ENCODE results near the gene TIMM8A. TPM values are rescaled to one million over a fixed set of nuclear protein-coding genes. Genes with fewer than 3 reads are reported as not detected.

The TIMM8A gene
- total and polyA plus RNA-seq, 2 experiments from 2014 or later = 1.9 to 18.5 TPM

DNA sequence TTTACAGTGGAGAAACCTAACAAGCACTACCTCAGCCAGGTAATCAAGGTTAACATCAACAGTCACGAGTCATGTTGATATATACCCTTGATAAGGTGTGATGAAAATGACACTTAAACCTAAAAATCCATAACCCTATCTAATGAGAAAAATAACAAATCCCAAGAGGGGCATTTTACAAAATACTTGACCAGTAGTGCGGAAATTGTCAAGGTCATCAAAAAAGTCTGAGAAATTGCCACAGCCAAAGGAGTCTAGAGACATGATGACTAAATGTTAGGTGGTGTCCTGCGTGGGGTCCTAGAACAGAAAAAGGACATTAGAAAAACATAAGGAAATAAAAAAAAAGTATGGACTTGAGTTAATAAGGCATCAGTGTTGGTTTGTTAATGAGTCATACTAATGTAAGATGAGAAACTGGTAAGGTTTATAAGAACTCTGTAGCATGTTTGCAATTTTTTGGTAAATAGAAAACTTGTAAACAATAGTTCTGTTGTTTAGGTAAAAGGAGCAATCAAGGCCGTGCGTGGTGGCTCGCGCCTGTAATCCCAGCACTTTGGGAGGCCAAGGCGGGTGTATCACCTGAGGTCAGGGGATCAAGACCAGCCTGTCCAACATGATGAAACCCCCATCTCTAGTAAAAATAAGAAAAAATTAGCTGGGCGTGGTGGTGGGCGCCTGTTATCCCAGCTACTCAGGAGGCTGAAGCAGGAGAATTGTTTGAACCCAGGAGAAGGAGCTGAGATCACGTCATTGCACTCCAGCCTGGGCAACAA lies 45.2 kb upstream of the TIMM8A start:
- H3K4me1 ChIP-seq (ENCODE audit: insufficient read depth) = peaks cover 13% of the 10 kb centered on the region; the same call in 1 of the 2 replicates
- no peaks in the 10 kb centered on the region for H3K9me3 ChIP-seq (ENCODE audit: low read depth)
- H3K79me2 ChIP-seq (ENCODE audit: insufficient read depth) = peaks cover 30% of the 10 kb centered on the region
- H3K9me2 ChIP-seq (ENCODE audit: insufficient read depth) = no peaks in the 10 kb centered on the region
- no peak overlapping the region for H2AFZ ChIP-seq
- H4K20me1 ChIP-seq (ENCODE audit: insufficient read depth) = no peaks in the 10 kb centered on the region
- DNase-seq = no peak
- H3F3A ChIP-seq (ENCODE audit: insufficient read depth) = peaks cover 58% of the 10 kb centered on the region
- peak overlapping the region; percentile 15; the same call in 1 of the 2 replicates for H3K27ac ChIP-seq
- H3K4me3 ChIP-seq = 0 out of 2 replicates have a peak overlapping the region, but pooled peaks have one; percentile 85
- in situ Hi-C loops (cut with MboI) = no loop called here
- H3K27me3 ChIP-seq (replicated peaks; ENCODE audit: insufficient read depth) = no peaks in the 10 kb centered on the region
- no peak overlapping the region for H3K4me2 ChIP-seq (ENCODE audit: unreplicated experiment)
- WGBS, 2 experiments (ENCODE audit: low coverage in 1 of 2, low lambda C conversion rate in 2 of 2, missing lambda C conversion rate in 2 of 2) = 90% methylated on average over 11 of the region's 11 CpGs
- peaks cover 13% of the 10 kb centered on the region for H3K36me3 ChIP-seq (ENCODE audit: low read depth)
- no peak for TF ChIP-seq EZH2 (IDR thresholded peaks at IDR 0.05; ENCODE audit: insufficient read depth, poor library complexity, severe bottlenecking)
- TF ChIP-seq EZH2phosphoT487 (IDR thresholded peaks at IDR 0.05; ENCODE audit: insufficient read depth, low read depth) = no peak
- no peak overlapping the region for H3K9ac ChIP-seq

DNA sequence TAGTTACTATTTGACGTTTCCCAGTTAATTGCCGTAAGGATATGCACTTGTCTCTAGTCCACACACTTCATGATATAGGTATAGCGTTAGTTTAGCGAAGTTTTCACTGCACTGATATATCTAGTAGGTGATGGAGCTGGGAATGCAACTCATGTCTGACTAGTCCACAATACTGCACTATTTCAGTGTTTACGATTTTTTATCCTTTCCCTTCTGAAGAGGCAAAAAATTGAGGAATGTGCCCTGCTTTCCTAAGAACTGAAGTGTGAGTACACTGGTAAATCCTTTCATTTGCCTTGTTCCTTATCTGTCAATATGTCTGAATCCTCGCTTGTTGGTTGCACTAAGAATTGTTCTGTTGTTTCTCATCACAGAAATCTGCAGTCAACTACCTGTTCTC lies 43.3 kb upstream of the TIMM8A start:
- H3K4me1 ChIP-seq (ENCODE audit: insufficient read depth) = peaks cover 13% of the 10 kb centered on the region; the same call in 1 of the 2 replicates
- H3K36me3 ChIP-seq (ENCODE audit: low read depth) = peaks cover 13% of the 10 kb centered on the region
- H3K27me3 ChIP-seq (replicated peaks; ENCODE audit: insufficient read depth) = no peaks in the 10 kb centered on the region
- WGBS, 2 experiments (ENCODE audit: low coverage in 1 of 2, low lambda C conversion rate in 2 of 2, missing lambda C conversion rate in 2 of 2) = 29 to 37% methylated on average over 5 to 6 of the region's 6 CpGs
- TF ChIP-seq EZH2phosphoT487 (IDR thresholded peaks at IDR 0.05; ENCODE audit: insufficient read depth, low read depth) (no peak), EZH2 (IDR thresholded peaks at IDR 0.05; ENCODE audit: insufficient read depth, poor library complexity, severe bottlenecking) (no peak)
- peaks cover 30% of the 10 kb centered on the region for H3K79me2 ChIP-seq (ENCODE audit: insufficient read depth)
- H3K27ac ChIP-seq = peak overlapping the region; percentile 73
- H3F3A ChIP-seq (ENCODE audit: insufficient read depth) = peaks cover 53% of the 10 kb centered on the region
- H3K9me3 ChIP-seq (ENCODE audit: low read depth) = no peaks in the 10 kb centered on the region
- no peak for DNase-seq
- in situ Hi-C loops (cut with MboI) = no loop called here
- H3K4me3 ChIP-seq = peak overlapping the region; percentile 85
- peak overlapping the region; percentile 94 for H3K9ac ChIP-seq
- no peak overlapping the region for H2AFZ ChIP-seq
- H3K9me2 ChIP-seq (ENCODE audit: insufficient read depth) = no peaks in the 10 kb centered on the region
- peak overlapping the region; percentile 92 for H3K4me2 ChIP-seq (ENCODE audit: unreplicated experiment)
- H4K20me1 ChIP-seq (ENCODE audit: insufficient read depth) = no peaks in the 10 kb centered on the region

DNA sequence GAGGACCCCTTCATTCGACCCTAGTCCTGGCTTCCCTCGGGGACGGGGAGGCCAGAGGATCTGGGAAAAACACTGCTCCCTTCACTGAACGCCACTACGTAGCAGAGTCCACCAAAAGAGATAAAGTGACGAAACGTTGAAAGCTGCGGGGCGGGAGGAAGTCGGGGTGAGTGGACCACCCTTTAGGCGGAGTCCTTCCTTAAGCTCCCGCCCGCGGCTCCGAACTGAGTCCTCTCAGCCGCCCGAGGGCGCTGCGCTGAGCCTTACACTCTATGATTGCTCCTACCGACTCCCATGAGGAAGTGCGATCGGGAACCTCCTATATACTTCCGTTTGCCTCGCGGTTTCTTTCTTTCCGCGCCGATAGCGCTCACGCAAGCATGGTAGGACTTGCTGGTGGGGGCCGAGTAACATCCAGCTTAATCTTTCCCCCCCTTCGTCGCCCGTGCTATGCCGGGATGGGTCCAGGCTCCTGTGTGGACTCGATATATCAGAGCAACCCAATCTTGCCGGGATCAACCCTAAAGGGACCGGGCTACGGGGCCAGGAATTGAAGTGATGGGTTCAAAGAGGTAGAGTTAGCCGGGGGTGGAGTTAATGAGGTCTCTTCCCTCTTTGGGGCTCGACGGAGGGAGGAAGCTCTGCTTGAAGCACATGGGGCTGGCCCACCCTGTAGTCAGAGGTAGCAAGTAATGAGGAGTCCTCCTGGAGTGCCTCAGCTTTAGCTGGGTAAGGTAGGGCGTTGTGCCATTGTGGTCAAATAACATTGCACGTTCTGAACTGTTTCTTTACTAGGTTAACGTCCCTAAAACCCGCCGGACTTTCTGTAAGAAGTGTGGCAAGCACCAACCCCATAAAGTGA lies 42.4 kb upstream of the TIMM8A start, which contains the start of gene RPL36A:
TSS of gene RPL36A (plus strand) at position 348 of the 862 bp plus-strand sequence. CDS start at position 381, 33 bp downstream.
- TF ChIP-seq EZH2 (IDR thresholded peaks at IDR 0.05; ENCODE audit: insufficient read depth, poor library complexity, severe bottlenecking) (no peak), EZH2phosphoT487 (IDR thresholded peaks at IDR 0.05; ENCODE audit: insufficient read depth, low read depth) (no peak)
- Histone ChIP-seq H3K9ac (peak within 1 kb of the TSS; percentile 94), H3K4me3 (peak within 1 kb of the TSS; percentile 85), H3K4me2 (ENCODE audit: unreplicated experiment) (peak within 1 kb of the TSS; percentile 93), H3K9me2 (ENCODE audit: insufficient read depth) (no peaks in the 10 kb centered on the region), H2AFZ (peak within 1 kb of the TSS; percentile 99), H3K27me3 (replicated peaks; ENCODE audit: insufficient read depth) (no peaks in the 10 kb centered on the region), H4K20me1 (ENCODE audit: insufficient read depth) (no peaks in the 10 kb centered on the region), H3K27ac (peak within 1 kb of the TSS; percentile 73), H3K9me3 (ENCODE audit: low read depth) (no peaks in the 10 kb centered on the region), H3F3A (ENCODE audit: insufficient read depth) (peaks cover 43% of the 10 kb centered on the region), H3K4me1 (ENCODE audit: insufficient read depth) (peaks cover 13% of the 10 kb centered on the region; the same call in 1 of the 2 replicates), H3K79me2 (ENCODE audit: insufficient read depth) (peaks cover 30% of the 10 kb centered on the region), H3K36me3 (ENCODE audit: low read depth) (peaks cover 13% of the 10 kb centered on the region)
- in situ Hi-C loops (cut with MboI) = no loop called here
- 0 to 3% methylated on average over 26 to 40 of the region's 47 CpGs for WGBS, 2 experiments (ENCODE audit: low coverage in 1 of 2, low lambda C conversion rate in 2 of 2, missing lambda C conversion rate in 2 of 2)
- peak; percentile 92 for DNase-seq

DNA sequence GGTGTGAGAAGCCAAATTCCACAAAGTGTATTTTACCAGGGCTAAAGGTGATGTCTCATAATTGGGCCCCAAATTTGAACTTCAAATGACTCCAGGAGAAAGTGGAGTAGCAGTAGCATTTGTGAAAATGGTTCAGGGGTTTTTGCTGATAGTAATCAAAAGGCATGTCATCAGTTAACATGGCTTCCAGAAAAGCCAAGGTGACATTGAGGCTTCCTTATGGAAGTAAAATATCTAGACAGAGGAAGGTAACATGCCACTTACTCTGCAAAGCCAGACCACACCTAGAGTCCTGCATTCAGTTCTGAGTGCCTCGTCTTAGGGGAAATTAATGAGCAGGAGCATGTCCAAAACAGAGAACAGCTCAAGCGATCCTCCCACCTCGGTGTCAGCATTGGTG lies 40.1 kb upstream of the TIMM8A start:
- Histone ChIP-seq H3K4me1 (ENCODE audit: insufficient read depth) (peaks cover 13% of the 10 kb centered on the region; the same call in 1 of the 2 replicates), H3K9ac (no peak overlapping the region), H3K9me2 (ENCODE audit: insufficient read depth) (no peaks in the 10 kb centered on the region), H3K4me3 (no peak overlapping the region), H3K79me2 (ENCODE audit: insufficient read depth) (peaks cover 26% of the 10 kb centered on the region), H3K36me3 (ENCODE audit: low read depth) (peaks cover 10% of the 10 kb centered on the region; the same call in 1 of the 2 replicates), H3F3A (ENCODE audit: insufficient read depth) (peaks cover 24% of the 10 kb centered on the region), H3K9me3 (ENCODE audit: low read depth) (no peaks in the 10 kb centered on the region), H3K27me3 (replicated peaks; ENCODE audit: insufficient read depth) (no peaks in the 10 kb centered on the region), H4K20me1 (ENCODE audit: insufficient read depth) (no peaks in the 10 kb centered on the region), H2AFZ (no peak overlapping the region), H3K27ac (no peak overlapping the region), H3K4me2 (ENCODE audit: unreplicated experiment) (no peak overlapping the region)
- TF ChIP-seq EZH2phosphoT487 (IDR thresholded peaks at IDR 0.05; ENCODE audit: insufficient read depth, low read depth) = no peak
- TF ChIP-seq EZH2 (IDR thresholded peaks at IDR 0.05; ENCODE audit: insufficient read depth, poor library complexity, severe bottlenecking) = no peak
- in situ Hi-C loops (cut with MboI) = no loop called here
- DNase-seq = no peak
- WGBS, 2 experiments (ENCODE audit: low coverage in 1 of 2, low lambda C conversion rate in 2 of 2, missing lambda C conversion rate in 2 of 2) = 60 to 73% methylated on average over 3 of the region's 3 CpGs

Data from GM23248 (cell line).